T-helper 9 cell (primary cell): Measurements from ENCODE around the gene COA7.
"Not testable (repeated sequence)": the region's sequence is repeated elsewhere in the genome, so short reads cannot be mapped to it uniquely, and the experiment has no call there.

Source experiments
- DNase-seq: peaks from one replicate; pipeline ENCODE4 v3.0.0-alpha.2; 2020
- total RNA-seq, 2 donors: gene quantifications; one replicate each; lab custom pipeline; 2026; lab: John Stamatoyannopoulos, UW

The COA7 gene
- total RNA-seq = 6.8 to 15.0 reads per million in 2 donors

GRCh38 chr1:52697795-52698674 lies at the start of gene COA7:
COA7 (minus strand) TSS chr1:52698347; CDS start chr1:52698326, 21 bp downstream.
- DNase-seq = peak; percentile 61

DNA sequence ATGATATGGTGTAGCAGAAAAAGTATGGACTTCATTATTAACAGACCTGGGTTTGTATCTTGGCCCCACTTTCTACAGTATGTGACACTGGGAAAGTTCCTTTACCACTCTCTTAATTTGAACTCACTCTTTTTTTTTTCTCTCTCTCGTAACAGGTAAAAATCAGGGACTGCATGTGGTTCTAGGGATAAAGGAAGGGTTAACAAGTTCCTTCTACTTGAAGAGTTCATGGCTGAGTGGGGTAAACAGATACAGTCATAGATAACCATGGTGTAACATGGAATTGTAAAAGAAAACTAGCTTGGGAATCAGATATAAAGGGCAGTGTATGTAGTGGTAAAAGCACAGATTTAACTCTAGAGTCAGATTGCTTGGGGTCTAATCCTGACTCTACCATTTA lies 49.3 kb upstream of the COA7 start:
- DNase-seq = no peak

GRCh38 chr1:52746189-52746588 lies 48.0 kb upstream of the COA7 start:
- no peak for DNase-seq

DNA sequence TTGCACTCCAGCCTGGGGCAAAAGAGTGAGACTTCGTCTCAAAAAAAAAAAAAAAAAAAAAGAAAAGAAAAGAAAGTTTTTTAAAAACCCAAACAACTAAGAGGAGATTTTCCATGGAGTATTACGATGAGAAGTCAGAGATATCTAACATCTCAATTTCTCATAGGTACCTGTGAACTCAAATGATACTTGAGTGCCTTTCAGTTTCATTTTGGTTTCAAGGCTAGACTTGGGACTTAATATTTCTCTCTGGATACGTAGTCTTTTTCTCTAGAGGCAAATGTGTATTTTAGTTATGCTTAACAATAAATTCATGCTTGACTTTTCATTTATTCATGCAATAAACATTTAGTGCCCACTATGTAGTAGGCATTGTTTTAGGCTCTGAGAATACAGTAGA lies 43.1 kb upstream of the COA7 start:
- no peak for DNase-seq

DNA sequence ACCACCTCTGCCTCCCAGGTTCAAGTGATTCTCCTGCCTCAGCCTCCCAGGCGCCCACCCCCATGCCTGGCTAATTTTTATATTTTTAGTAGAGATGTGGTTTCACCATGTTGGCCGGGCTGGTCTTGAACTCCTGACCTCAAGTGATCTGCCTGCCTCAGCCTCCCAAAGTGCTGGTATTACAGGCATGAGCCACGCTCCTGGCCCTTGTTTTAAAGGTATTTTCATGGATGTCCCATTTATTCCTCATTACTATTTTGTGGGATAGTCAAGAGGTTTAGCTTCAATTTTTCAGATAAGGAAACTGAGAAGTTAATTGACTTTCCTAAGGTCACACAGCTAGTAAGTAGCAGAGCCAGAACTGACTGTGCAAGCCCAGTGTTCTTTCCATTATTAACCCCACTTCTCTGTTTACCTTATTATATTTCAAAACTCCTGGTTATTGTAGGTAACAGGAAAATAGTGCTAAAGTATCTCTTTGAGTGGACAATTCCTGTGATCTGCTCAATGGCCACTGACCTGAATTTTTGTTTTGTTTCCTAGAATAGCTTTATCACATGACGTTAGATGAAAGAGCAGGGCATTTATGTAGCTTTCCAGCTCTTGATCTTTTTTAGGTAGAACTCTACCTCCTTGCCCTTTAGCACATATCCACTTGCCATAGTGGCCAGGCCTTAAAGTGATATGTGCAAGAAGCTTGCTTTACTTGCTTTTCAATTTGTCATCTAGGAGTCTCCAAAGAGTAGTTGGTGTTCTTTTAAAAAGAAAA lies 41.7 kb upstream of the COA7 start:
- DNase-seq = no peak

GRCh38 chr1:52738893-52739292 lies 40.7 kb upstream of the COA7 start:
- no peak for DNase-seq

DNA sequence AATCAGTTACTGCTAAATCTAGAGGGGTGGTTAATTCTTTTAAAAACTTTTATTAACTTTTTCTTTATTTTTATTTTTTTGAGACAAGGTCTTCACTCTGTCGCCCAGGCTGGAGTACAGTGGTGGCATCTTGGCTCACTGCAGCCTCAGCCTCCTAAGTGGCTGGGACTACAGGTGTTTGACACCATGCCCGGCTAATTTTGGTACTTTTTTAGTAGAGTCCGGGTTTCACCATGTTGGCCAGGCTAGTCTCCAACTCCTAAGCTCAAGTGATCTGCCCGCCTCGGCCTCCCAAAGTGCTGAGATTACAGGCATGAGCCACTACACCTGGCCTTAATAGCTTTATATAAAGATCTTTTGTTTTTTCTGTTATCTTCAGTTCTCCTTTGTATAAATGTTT lies 40.0 kb upstream of the COA7 start:
- DNase-seq = no peak

GRCh38 chr1:52735371-52735770 lies 37.2 kb upstream of the COA7 start:
- not testable (repeated sequence) for DNase-seq

DNA sequence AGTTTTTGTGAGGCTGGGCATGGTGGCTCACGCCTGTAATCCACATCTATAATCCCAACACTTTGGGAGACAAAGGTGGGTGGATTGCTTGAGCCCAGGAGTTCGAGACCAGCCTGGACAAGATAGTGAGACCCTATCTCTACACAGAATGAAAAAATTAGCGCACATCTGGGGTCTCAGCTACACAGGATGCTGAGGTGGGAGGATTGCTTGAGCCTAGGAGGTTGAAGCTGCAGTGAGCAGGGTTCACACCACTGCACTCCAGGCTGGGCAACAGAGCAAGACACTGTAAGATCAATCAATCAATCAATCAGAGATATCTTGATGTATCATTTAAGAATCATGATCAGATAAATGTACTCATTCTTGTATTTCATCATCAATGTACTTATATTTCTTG lies 35.2 kb upstream of the COA7 start:
- DNase-seq = no peak

- DNase-seq = no peak
Measured at GRCh38 chr1:52727956-52728656, 30.0 kb upstream of the COA7 start.

- DNase-seq = no peak
Measured at GRCh38 chr1:52727114-52727586, 29.0 kb upstream of the COA7 start.

GRCh38 chr1:52726265-52727113 lies 28.3 kb upstream of the COA7 start, which contains the start of gene ZYG11B:
ZYG11B (plus strand) TSS chr1:52726453; CDS start chr1:52726654, 201 bp downstream.
- DNase-seq = peak; percentile 92

GRCh38 chr1:52725903-52726264 lies 27.7 kb upstream of the COA7 start:
- DNase-seq = no peak

- no peak for DNase-seq
Measured at GRCh38 chr1:52723260-52723659, 25.1 kb upstream of the COA7 start.

- DNase-seq = not testable (repeated sequence)
Measured at GRCh38 chr1:52715296-52715695, 17.1 kb upstream of the COA7 start.

GRCh38 chr1:52713590-52713989 lies 15.4 kb upstream of the COA7 start:
- no peak for DNase-seq

DNA sequence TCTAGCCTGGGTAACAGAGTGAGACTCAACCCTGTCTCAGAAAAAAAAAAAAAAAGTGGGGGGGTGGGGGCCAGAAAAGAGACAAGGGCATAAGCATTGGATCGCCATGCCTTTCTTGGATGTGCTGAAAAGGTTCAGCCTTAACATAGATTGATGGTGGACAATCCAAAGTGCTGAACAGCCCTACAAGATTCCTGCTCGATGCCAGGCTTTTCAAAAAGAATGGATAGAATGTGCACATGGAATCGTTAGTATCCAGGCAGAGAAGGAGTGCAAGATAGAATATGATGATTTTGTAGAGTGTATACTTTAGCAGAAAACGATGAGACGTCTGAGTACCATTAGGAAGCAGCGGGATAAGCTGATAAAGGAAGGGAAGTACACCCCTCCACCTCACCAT lies 10.9 kb upstream of the COA7 start:
- no peak for DNase-seq

GRCh38 chr1:52707927-52708655 lies 9.9 kb upstream of the COA7 start:
- no peak for DNase-seq

GRCh38 chr1:52706941-52707926 lies 9.1 kb upstream of the COA7 start:
- no peak for DNase-seq

DNA sequence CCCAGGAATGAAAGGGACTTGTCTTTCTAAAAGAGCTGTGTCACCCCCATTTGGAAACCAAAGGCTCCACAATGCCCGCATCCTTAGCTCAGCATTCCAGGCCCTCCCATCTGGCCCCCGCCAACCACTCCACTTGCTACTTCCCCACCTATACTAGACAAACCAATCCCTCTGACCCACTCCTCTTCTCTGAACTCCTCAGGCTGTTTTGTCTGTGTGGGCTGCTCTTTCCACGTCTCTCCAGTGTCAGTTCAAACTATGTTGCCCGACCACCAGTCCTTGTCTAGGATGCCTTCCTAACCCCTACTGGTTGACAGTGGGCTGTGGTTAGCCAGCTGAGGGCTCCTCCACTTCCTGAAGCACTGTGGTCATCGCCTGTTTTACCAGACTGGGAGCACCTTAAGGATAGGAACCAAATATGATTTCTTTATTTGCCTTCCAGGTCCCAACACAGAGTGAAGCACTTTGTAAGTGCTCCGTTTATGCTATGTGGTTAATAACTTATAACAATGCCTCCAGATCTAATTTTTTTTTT lies 8.1 kb upstream of the COA7 start:
- DNase-seq = no peak
